ENCODE data around the gene EHD1.

The EHD1 gene

DNA sequence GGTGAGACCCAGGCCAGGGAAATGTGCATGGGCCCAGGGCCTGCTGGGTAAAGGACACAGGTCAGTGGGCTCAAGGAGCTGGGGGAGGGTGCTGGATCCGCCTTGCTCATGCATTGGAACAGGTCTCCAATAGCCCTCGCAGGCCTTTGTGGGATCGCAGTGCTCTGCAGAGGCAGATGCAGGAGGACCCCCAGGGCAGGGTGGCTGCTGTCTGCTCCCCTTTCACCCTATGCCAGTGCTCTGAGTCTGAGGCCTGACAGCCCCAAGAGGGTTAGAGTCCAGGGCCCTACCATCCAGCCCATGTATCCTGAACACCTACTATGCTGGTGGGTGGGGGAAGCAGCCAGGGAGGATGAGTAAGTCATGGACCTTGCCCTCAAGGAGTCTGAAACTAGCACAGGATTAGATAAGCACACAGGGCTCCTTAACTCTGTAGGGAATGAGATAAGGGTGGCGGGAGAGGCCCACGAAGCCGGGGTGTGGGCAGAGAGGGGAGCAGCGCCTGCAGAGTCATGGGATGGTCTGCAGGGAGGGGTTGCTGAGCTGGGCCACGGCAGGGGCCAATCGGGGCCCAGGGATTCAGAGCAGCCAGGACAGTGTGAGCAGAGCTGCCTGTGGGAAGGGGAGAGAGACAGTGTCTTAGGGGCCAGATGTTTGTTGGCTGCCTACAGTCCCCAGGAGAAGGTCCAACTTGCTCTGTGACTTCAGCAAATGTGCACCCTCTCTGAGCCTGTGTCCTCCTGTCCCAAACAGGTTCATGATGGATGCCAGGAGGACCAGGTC, 10.5 kb upstream of the EHD1 start:
- FAIRE-seq, result no peak

DNA sequence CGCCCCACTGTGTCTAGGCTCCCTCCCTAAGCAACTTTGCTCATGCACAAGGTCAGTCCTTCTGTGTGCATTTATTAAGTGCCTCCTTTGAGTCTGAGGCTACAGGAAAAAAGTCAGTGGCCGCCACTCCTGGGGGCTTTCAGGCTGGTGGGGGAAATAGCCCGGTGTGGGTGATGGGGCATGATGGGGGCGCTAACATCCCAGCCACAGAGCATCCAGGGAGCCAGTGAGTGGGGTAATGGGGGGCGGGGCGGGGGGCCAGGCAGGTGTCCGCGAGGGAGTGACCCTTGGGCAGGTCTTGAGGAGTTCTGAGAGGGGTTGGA, 9.9 kb upstream of the EHD1 start:
- FAIRE-seq, result no peak

DNA sequence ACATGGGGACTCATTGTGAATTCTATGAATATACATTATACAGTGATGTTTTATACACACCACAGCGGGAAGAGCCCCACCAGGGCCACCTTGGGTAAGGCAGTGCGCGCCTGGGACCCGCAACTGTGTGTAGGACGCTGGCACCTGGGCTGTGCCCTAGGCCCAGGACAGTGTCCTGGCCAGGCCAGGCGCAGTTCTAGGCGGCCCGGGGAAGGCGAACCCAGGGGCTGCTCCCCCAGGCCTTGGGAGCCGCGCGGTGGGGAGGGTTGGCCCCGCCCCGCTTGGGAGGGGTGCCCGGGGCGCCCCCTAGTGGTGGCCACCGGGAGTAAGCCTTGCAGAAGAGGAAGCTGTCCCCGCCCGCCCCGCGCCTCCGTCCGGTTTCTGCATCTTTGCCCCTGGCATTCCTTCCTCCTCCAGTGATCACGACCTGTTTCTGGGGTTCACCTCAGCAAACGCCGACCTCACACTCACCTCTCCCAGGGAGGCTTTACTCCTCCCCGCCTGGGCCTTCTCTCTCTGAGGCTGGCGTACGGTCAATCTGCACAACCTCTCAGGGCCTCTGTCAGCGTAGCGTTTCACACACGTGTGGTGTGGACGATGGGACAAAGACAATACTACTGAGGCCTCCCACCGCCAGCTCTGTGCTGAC, 9.5 kb upstream of the EHD1 start:
- no peak for FAIRE-seq

- FAIRE-seq, result no peak
These were observed 8.9 kb upstream of the EHD1 start for GRCh38 chr11:64887234-64887756.

DNA sequence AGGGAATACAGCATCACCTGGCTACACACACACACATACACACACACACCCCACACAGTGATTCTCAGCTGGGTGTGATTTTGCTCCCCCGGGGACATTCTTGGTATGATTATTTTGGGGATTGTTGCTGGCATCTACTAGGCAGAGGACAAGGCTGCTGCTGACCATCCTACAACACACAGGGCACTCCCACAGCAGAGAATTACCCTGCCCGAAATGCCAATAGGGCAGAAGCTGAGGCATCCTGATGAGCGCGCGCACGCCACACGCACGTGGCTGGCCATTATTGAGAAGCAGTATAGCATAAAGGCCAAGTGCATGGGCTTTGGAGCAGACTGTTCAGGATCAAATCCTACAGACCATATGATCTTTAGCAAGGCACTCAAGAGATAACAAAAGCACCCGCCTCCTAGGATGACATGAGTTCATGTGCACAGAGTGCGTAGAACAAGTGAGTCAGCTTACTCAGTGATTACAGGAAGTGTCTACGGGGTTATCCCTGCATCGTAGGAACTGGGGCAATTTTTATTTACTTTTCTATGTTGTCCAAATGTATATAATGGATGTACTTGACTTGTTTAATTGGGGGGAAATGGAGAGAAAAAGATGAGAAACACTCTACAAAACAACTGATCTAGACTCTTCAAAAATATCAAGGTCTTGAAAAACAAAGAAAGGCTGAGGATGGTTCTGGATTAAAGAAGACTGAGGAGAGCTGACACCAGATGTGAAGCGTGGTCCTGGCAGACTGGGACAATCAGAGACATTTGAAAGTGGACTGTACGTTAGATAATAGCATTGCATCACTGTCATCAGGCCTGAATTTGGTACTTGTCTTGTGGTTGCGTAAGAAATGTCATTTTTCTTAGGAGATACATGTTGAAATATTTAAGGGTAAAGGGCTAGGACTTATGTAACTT, 7.2 kb upstream of the EHD1 start:
- FAIRE-seq, result no peak

GRCh38 chr11:64884019-64884418, 5.6 kb upstream of the EHD1 start:
- no peak for FAIRE-seq

DNA sequence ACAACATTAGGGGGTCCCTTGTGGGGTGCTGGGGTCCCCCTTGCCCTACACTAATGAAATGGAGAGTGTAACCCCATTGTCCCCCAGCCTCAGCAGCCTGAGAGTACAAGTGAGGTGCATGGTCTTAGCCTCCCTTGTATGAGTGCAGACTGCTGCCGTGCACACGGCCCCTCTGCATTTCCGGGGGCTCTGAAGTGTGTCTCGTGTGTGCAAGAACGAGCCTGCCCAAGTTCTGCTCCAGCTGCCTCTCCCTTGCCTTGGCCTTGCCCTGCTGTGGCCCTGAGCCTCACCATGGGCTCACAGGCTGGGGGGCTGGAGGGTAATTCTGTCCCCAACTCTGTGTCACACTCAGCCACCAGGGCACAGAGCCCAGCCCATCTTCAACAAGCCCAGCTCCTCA, 5.2 kb upstream of the EHD1 start:
- no peak for FAIRE-seq

DNA sequence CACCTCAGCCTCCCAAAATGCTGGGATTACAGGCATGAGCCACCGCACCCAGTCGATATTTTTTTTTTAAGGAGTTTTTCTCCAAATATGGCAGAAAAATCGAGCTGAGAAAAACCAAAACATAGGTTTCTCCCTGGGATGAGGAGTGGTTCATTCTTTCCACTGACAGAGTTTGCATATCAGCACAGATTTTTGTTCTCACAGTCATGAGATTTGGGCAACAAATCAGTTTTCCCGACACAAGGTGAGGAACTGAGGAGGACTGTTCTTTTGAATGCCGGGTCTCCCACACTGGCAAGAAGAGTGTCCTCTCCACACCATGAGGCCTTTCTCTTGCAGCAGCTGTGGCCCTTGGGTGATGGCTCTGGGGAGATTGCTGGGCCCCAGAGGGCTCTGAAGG, 3.8 kb upstream of the EHD1 start:
- no peak for FAIRE-seq

DNA sequence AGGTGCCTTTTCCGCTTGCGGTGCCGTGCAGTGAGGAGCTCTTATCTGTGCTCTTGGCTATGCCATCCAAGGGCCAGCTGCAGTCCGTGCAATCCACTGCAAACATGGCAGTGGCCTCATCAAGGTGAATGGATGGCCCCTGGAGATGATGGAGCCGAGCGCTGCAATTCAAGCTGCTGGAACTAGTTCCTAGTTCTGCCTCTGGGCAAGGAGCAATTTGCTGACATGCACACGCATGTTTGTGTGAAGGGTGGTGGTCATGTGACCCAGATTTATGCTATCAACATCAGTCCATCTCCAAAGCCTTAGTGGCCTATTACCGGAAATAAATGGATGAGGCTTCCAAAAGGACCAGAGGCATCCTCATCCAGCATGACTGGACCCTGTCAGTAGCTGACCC, 3.1 kb upstream of the EHD1 start:
- FAIRE-seq, result no peak

- FAIRE-seq, result no peak
These were observed 2.0 kb upstream of the EHD1 start for GRCh38 chr11:64880240-64881001.

DNA sequence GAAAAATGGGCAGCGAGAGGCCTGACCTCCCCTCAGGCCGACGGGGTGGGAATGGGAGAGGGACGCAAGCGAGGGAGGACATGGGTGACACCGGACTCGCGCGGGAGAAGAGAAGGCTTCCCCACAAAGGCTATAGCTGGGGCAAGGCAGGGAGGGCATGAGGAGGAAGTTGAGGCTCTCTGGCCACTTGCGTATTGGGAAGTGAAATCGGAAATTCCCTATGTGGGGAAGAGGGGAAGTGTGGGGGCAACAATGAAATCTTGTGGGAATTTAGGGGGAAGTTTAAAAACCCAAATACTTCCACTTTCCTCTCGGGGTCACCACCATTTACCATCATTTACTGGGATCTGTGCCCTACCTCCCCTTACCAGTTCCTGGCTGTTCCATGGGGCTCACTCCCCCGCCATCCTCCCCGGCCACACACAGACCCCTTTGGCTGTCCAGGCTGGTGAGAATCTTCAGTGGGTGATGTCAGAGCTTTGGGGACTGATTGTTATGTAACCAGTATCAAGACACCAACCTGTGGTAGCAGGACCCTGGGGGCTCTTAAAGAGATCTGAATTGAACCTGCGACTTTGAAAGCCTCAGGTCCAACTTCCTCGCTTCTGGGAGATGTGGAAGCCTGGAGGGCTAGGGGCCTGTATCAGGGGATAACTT, 951 bp upstream of the EHD1 start:
- FAIRE-seq, result no peak

GRCh38 chr11:64878223-64878493, 263 bp downstream of the EHD1 start:
- no peak for FAIRE-seq

GRCh38 chr11:64877390-64878222, 815 bp downstream of the EHD1 start:
- FAIRE-seq, result no peak

DNA sequence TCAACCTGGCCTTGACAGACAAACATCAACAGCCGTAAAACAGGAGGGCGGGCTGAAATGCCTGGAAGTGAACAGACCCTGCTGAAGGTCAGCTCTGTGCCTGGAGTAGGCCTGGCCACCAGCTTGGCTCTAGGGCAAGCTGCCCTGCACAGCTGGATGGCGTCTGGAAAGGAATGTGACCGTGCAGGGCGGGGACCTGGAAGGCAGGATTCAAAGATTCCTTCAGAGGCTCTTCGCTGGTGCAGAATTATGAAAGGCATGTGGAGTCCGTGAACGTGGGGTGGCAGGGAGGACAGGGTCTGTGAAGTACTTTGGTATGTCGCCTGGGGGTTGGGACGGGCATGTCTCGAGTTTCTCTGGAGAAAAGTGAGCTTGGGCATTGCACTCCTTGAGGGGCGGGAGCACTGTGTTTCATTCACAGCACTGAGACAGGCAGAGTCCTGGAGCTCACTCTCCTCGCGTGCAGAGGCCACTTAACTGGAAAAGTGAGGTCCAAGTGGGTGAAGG, 1.5 kb downstream of the EHD1 start:
- FAIRE-seq, result no peak

GRCh38 chr11:64876229-64876750, 2.1 kb downstream of the EHD1 start:
- no peak for FAIRE-seq

DNA sequence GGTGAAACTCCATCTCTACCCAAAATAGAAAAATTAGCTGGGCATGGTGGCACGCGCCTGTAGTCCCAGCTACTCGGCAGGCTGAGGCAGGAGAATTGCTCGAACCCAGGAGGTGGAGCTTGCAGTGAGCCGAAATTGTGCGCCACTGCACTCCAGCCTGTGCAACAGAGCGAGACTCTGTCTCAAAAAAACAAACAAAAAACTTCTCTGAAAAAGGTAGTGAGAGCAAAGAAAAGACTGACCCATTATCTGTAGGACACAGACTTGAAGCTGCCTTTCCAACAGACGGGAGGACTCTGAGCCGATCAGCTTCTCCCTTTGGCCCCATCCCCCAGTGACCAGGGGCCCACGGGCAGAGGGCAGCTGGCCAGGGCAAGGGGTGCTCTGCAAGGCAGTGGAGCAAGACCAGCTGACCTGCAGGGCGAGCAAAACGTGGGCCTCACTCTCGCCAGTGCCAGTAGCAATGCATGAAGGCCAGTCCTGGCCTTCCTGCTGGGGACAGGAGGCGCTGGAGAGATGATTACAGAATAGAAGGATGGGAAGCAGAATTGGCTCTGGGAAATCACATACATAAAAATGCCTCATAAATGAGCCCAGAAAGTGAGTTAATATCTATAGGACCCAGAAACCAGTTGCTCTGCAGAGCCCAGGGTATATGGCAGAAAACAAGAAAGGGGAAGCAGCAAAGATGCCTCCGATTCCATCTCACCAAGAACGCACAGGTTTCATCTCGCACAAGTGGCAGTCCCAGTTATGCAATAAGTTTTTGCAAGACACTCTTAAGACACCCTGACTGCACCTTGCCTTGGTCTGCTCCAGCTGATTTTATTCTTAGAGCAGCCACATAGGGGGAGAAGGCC, 2.8 kb downstream of the EHD1 start:
- no peak for FAIRE-seq

GRCh38 chr11:64874308-64875240, 3.8 kb downstream of the EHD1 start:
- FAIRE-seq, result no peak

GRCh38 chr11:64872790-64873488, 5.5 kb downstream of the EHD1 start:
- no peak for FAIRE-seq

Measured in TTC549 (cell line).